ENCODE results near the gene KNDC1. TPM values are rescaled to one million over a fixed set of nuclear protein-coding genes. Genes with fewer than 3 reads are reported as not detected.
"Not testable (repeated sequence)": the region's sequence is repeated elsewhere in the genome, so short reads cannot be mapped to it uniquely, and the experiment has no call there.

The KNDC1 gene
- total RNA-seq, 1 donor from 2014 or later, result not detected

GRCh38 chr10:133175624-133176023 lies 15.6 kb downstream of the KNDC1 start:
- DNase-seq (ENCODE audit: low read depth), result not testable (repeated sequence)

- no peak for DNase-seq (ENCODE audit: low read depth)
These were observed 16.5 kb downstream of the KNDC1 start for GRCh38 chr10:133176546-133176945.

GRCh38 chr10:133177380-133178157 lies 17.6 kb downstream of the KNDC1 start:
- no peak for DNase-seq (ENCODE audit: low read depth)

- DNase-seq (ENCODE audit: low read depth), result no peak
These were observed 18.5 kb downstream of the KNDC1 start for GRCh38 chr10:133178357-133179127.

- no peak for DNase-seq (ENCODE audit: low read depth)
These were observed 19.1 kb downstream of the KNDC1 start for GRCh38 chr10:133179128-133179520.

- no peak for DNase-seq (ENCODE audit: low read depth)
These were observed 19.6 kb downstream of the KNDC1 start for GRCh38 chr10:133179651-133180050.

- no peak for DNase-seq (ENCODE audit: low read depth)
These were observed 20.4 kb downstream of the KNDC1 start for GRCh38 chr10:133180192-133180964.

- no peak for DNase-seq (ENCODE audit: low read depth)
These were observed 21.1 kb downstream of the KNDC1 start for GRCh38 chr10:133180965-133181639.

- DNase-seq (ENCODE audit: low read depth), result no peak
These were observed 22.2 kb downstream of the KNDC1 start for GRCh38 chr10:133182190-133182589.

- no peak for DNase-seq (ENCODE audit: low read depth)
These were observed 23.0 kb downstream of the KNDC1 start for GRCh38 chr10:133182791-133183645.

- DNase-seq (ENCODE audit: low read depth), result no peak
These were observed 23.8 kb downstream of the KNDC1 start for GRCh38 chr10:133183646-133184378.

GRCh38 chr10:133184591-133185244 lies 24.7 kb downstream of the KNDC1 start:
- DNase-seq (ENCODE audit: low read depth), result no peak

- no peak for DNase-seq (ENCODE audit: low read depth)
These were observed 25.4 kb downstream of the KNDC1 start for GRCh38 chr10:133185421-133185820.

GRCh38 chr10:133185916-133186315 lies 25.9 kb downstream of the KNDC1 start:
- DNase-seq (ENCODE audit: low read depth), result no peak

- DNase-seq (ENCODE audit: low read depth), result no peak
These were observed 26.5 kb downstream of the KNDC1 start for GRCh38 chr10:133186416-133187090.

GRCh38 chr10:133187091-133187905 lies 27.3 kb downstream of the KNDC1 start:
- DNase-seq (ENCODE audit: low read depth), result no peak

GRCh38 chr10:133187906-133188681 lies 28.1 kb downstream of the KNDC1 start:
- no peak for DNase-seq (ENCODE audit: low read depth)
